Activated CD8-positive, alpha-beta memory T cell treated with anti-CD3 and anti-CD28 coated beads for 4 hours (primary cell): ENCODE measurements around the gene EML1.

Experiments
- DNase-seq, 2 donors: peaks; one replicate each; pipeline ENCODE4 v3.0.0-alpha.2; 2020; ENCODE audit warnings: low read depth in 2 of 2

The EML1 gene, protein sequence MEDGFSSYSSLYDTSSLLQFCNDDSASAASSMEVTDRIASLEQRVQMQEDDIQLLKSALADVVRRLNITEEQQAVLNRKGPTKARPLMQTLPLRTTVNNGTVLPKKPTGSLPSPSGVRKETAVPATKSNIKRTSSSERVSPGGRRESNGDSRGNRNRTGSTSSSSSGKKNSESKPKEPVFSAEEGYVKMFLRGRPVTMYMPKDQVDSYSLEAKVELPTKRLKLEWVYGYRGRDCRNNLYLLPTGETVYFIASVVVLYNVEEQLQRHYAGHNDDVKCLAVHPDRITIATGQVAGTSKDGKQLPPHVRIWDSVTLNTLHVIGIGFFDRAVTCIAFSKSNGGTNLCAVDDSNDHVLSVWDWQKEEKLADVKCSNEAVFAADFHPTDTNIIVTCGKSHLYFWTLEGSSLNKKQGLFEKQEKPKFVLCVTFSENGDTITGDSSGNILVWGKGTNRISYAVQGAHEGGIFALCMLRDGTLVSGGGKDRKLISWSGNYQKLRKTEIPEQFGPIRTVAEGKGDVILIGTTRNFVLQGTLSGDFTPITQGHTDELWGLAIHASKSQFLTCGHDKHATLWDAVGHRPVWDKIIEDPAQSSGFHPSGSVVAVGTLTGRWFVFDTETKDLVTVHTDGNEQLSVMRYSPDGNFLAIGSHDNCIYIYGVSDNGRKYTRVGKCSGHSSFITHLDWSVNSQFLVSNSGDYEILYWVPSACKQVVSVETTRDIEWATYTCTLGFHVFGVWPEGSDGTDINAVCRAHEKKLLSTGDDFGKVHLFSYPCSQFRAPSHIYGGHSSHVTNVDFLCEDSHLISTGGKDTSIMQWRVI

DNA sequence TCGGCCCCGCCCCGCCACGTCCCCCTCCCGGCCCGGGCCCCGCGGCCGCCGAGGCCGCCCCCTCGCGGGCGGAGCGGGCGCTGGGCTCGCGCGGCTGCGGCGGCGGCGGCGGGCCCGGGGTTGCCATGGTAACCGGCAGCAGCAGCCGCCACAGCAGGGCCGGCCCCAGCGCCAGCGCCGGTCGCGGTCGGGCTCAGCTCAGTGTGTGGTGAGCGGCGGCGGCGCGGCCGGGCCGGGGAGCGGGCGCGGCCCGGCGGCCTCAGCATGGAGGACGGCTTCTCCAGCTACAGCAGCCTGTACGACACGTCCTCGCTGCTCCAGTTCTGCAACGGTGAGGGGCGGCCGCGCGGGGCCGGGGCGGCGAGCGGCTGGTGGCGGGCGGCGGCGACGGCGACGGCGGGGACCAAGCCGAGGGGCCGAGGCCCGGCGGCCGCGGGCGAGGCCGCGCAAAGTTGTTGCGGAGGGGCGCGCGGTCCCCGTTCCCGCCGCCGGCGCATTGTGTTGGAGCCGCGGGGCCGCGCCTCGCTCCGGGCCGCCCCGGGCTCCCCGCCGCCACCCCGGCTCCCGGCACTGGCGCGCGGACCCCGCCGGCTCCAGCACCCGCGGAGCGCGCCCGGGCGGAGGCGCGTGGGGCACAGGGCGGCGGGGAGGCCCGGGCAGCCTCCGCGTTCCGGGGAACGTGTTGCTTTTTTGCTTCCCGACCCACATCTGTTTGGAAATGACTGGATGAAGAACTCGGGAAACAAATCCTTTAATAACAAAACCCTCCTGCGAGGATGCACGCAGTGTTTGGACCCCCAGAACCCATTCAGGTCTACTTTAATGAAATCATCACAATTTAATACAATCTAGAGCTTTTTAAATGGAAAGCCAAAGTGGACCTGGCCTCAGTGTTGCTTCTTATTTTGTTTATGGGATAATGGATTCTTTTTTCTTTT, at the start of gene EML1:
EML1 (plus strand) TSS at position 201 of the 938 bp plus-strand sequence; CDS start at position 265, 64 bp downstream.
- DNase-seq: peak; percentile 15 to 27

DNA sequence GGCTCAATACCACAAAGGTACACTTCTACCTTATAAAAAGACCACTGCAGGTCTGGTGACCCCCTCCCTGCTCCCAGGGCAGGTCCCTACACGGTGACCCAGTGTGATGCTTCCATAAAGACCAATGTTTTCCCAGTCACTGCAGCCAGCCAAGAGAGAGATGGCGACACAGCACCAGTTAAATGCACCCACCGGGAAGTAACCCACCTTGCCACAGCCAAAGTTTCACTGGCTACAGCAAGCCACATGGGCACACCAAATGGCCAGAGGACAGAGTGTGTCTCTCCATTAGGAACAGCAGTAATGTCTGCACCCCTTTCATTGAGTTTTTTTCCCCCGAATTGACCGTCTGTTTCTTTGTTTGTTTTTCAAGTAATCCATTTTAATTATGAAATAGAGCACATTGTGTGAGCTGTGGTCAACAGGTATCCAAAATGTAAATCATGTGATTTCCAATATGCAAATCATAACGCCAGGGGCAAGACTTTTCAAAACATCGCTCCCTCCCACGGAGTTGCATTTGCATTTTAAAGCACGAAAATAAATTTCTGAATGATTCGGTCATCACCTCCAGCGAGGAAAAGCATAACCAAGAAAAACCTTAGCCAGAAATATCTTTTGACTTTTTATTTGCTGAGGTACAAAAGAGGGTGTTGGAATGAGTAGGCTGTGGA, 48.9 kb upstream of the EML1 start:
- DNase-seq: no peak

DNA sequence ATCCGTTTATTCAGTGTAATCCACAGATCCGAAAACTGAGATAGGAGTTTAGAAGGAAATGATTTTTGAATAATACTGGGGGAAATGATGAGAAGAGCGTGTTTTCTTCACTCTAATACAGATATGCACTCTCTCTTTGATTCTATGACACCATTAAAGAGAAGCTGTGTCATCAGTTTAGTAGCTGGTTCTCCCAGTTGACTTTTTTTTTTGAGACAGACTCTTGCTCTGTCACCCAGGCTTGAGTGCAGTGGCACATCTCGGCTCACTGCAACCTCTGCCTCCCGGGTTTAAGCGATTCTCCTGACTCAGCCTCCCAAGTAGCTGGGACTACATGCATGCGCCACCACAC, 48.4 kb upstream of the EML1 start:
- no peak for DNase-seq

DNA sequence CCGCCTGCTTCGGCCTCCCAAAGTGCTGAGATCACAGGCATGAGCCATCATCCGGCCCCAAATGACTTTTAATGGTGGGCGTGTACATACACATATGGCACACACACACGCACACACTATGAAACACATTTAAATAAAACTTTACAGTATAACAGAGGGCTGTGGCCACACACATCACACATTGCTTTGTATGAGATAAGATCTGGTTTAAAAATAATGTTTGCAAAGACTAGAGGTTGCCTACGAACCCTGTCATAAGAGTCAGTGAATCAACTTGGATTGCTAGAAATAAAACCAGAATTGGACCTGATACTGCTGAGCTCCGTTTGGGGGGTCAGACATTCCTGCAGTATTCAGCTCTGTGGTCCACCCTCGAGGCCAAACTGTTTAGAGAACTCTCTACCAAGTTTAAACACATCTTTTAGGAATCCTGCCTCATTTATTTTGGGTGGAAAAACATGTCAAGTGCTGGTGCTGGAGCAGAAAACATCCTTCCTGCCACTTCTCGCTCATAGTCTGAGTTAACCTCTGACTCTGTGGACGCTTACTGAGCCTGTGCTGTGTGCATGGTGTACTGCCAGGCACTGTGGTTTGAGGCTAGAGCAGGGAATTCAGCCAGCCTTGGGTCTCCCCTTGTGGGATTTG, 47.8 kb upstream of the EML1 start:
- DNase-seq: no peak

DNA sequence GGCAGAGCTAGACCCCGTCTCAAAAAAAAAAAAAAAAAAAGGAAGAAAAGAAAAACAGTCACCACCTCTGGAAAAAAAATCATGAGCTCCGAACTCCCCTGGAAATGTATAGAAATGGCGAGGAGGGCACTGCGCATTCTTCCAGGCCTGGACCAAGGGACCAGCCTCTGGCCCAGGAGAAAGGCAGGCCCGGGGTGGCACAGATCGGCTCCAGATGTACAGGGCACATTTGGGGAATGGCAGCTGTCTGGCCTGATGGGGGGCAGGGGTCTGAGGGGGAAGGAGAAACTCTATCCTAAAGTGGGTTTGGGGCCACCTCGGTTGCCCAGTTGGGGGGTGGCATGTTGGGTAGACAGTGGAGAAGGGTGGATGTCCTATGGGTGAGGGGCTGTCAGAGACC, 46.0 kb upstream of the EML1 start:
- no peak for DNase-seq

DNA sequence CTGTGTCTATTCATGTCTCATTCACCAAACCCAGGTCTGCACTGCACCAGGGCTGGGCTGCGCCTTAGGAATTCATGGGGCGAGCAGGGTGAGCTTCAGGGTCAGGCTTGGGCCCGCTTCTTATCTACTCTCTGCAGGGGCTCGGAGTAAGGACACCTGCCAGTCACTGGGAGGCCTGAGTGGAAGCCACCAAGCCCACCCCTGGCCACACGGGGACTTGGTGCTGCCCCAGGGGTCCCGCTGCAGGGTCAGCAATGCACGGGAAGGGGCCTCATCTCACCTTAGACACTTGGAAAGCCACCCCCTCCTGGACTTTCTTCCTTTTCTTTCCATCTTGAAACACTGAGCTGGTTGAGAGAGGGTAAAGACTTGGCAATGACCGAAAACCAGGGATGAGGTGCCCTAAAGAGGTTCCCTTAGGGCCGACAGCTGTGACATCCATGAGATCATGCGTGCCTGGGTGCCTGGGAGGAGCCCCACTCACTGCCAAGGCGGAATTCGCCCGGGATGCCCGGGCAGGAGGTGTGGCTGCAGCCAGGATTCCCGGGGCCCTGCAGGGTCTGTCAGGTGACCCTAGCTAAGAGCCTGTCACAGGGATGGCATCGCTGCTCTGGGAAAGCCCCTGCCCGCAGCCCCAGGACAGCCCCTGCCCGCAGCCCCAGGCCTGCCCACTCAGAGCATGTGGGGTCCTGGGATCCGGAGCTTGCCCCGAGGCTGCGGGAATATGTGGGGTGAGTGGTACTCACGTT, 45.5 kb upstream of the EML1 start:
- DNase-seq: no peak

DNA sequence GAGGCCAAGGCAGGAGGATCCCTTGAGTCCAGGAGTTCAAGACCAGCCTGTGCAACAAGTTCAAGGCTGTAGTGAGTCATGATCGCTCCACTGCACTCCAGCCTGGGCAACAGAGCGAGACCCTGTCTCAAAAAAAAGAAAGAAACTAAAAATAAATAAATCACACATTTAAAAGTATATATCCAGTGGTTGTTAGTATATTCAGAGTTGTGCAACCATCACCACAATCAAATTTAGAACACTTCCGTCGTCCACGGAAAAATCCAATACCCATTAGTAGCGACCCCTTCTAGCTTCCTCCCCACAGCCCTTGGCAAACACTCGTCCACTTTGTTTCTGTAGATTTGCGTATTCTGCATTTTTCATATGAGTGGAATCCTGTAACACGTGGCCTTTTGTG, 44.7 kb upstream of the EML1 start:
- DNase-seq: no peak

DNA sequence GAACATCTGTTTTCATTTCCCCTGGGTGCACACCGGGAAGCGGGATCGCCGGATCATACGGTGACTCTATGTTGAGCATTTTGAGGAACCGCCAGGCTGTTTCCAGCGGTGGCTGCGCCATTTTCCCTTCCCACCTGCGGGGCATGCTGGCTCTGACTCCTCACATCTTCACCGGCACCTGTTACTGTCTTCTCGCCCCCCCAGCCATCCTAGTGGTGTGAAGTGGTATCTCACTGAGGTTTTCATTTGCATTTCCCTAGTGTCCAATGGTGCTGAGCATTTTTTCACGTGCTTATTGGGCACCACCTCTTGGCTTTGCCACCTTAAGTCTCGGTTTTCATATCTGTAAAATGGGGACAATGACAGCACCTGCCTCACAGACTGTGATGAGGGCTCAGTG, 44.1 kb upstream of the EML1 start:
- no peak for DNase-seq

DNA sequence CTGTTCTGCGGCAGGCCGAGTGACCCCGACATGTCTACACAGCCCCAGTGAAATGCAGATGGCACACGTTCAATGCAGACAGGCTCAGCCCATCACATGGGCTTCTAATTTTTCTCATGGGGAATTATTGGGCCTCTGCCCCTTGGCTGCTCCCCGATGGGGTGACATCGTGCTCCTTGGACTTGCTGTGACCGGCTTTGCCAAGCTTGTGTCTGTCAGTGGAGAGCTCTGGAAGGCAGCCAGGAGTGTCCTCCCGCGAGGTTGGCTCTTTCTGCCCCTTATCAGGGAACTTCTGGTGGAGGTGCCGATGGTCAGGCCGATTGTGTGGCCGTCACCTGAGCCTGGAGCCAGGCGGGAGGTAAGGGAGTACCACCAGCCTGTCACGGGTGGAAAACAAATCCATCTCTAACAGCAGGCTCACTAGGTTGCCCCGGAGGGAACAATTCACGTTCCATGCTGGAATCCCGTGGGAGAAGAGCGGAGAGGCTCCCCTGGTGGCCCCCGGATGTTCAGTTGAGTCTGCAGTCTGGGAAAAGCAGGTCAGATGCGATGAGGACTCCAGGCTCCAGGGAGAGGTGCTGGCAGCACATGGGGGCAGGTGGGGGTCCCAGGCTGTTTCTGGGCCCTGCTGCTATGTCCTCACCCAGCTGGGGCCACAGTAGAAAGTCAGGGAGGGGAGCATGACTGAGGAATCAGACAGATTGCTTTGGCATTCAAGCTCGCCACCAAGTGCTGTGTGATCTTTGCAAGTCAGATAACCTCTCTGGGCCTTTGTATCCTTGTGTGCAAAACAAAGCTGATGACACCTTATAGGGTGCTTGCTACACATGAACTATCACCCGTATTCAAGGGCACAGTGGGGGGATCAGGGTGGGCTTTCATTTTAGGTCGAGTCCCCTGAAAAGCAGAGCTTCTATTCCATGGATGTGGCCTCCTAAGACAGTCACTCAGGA, 43.2 kb upstream of the EML1 start:
- no peak for DNase-seq

DNA sequence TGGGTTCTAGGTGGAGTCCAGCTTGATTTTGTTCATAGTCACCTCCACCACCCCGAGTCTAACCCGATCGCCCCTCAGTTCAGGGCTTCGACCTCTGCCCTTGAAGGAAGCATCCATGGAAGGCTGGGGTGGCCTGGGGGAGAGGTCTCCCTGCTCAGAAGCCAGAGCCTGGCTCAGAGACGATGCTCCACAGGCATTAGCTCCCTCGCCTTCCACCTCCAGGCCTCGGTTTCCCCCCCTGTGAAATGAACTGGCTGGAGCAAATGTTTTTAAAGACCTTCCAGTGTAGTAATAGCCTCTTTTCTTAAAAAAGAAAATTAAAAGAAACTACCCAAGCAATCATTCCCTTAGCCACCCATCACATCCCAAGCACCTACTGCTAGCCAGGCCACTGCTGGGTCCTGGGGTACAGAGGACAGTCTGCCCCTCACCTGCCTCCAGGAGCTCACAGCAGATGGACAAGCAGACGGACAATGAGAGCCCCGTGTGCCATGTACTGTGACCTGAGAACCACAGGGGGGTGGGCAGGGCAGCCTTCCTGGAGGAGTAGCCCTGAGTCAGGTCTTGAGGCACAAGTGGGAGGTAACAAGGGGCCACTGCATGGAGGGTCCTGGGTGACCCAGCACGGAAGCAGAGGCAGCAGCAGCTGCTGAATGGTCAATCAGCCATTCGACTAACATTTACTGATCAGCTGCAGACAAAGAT, 42.3 kb upstream of the EML1 start:
- DNase-seq: no peak

DNA sequence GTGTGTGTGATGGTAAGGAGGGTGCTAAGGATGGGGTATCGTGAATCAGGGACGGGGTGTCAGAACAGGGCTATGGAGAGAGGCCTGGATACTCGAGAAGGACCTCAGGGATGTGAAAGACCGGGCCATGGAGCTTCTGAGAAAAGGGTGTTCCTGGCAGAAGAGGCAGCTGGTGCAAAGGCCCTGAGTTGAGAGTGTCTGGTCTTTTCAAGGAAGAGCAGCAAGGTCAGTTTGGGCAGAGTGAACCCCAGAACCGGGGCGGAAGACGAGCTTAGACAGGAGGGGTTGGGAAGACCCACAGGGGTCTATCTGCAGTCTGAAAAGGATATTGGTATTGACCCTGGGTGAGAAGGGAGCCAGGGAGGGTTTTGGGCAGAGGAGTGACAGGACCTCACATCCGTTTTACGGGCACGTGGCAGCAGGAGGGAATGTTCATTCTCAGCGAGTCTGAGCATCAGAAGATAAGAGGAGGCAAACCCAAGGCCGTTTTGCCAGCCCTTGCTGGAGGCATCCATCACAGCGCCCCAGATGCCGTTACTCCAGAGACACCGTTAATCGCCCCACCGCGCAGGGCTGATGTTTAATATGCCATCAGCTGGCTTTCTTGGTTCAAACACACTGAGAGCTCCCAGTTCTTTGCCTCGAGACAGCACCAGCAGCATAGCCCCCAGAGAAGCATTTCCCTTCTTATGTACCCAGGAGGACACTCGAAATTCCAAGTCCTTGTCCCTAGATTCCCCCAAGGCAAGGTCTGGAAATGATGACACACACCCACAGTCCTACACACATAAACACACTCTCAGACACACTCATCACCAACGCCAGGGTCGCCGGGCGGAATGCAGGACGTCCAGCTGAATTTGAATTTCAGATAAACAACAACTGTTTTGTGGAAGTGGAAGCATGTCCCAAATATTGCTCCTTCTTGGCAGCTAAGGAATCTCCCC, 41.4 kb upstream of the EML1 start:
- DNase-seq: no peak

DNA sequence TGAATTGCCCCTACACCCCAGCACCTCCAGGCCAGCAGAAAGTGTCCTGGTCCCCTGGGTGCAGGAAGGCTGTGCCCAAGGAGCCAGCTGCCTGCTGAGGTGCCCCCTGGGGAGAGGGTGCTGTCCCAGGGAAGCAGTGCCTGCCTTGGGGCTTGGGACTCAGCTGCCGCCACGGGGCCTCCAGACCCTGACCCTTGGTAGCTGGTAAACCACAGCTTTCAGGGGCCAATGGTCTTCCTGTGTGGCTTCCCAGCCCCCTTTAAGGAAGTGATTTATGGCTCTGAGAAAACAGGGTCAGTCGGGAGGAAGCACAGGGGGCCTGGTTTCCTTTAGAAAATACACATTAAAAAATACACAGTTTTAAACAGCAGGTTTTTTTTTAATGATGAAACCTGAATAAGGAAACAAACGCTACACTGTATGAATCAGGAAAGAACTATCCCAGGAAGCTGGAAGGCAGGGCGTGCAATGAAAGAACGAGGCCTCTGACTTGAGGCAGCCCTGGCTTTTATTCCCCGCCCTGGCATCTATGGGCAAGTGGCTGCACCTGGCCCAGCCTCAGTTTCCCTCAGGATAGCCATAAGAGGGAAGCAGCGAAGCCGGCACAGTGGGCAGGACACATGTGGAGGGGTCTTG, 40.6 kb upstream of the EML1 start:
- DNase-seq: no peak

DNA sequence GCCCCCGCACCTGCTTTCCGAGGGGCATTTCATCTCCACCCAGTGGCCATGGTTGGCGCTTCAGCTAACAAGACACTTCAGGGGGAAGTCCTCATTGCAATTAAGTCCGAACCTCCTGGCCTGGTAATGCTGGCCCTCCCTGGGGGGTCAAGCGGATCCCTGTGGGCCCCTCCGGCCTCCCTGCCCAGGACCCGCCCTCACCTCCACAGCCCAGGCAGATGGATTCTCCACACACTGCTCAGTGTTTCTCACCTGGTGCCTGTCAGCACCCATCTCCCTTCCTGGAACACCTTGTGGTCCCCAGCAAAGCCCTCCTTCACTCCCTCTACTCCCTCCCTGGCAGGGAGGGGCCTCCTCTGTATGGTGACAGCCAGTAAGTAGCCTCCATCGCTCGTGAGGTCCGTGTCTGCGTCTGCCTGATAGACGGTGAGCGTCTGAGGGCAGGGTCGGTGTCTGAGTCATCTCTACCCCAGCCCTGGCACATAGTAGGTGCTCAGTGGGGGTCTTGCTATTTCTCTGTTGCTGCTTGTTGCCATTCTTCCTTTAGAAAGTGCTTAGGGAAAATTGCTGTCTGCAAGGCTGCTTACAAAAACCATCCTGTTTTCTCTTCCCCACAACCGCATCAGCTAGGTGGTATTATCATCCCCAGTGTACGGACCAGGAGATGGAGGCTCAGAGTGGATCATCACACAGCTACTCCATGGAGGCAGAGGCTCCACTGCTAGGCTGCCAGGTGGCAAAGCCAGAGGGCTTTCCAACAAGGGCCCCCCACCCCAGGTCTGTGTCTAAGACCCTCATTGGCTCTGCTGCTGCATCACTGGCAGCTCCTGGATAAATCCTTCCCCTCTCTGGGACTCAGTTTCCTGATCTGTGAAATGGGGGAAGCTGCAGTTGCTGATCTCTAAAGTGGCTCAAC, 39.7 kb upstream of the EML1 start:
- no peak for DNase-seq

DNA sequence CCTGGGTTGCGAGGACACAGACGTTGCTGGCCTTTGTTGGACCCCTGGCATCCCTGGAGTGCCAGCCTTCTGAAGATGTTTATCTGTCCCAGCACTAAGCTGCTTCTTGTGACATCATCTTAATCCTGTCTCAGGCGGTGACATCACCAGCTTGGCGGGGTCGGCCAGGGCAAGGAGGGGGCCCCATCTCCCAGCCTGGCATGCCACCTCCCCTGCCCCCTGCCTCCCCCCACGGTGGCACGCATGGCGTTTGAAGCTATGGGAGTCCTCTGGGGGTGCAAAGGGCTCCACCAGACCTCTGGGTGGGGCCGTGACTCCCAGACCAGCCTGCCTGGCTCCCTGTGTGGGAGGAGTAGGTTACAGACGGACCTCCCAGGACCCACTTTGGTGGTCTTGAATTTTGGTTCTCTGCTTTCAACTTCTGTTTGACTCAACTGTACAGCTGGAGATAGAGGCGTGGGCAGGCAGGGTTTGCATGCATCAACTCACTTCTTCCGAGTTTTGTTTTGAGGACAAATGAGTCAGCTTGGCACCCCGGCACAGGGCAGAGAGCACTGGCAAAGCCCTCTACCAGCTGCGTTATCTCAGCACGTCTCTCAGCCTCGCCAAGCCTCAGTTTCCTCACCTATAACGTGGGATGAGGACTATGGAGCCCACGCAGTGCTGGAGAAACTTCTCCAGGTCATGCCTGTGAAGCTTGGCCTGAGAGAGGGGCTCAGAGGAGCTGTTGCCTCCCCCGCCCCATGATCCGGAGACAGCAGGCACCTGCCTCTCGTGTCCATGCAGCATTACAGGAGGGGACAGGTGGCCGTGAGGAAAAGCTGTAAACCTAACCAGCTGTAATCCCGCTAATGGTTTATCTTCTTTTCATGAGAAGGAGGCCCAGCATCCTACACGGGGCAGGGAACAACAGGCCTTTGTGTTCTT, 38.8 kb upstream of the EML1 start:
- DNase-seq: no peak

DNA sequence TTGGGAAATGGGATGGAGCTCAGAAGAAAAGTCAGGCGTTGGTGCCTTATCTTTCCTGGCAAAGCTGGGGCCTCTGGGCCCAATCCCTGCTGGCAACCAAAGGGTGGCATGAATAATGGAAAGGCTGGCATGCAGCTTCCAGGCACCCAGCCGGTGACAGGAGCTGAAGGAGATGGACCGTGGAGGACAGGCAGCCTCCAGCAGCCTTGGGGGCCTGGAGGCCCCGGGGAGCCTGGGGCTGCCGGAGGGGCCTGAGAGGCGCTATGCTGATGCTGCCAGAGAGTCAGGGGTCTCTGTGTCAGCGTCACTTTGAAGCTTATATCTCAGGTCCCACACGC, 38.2 kb upstream of the EML1 start:
- no peak for DNase-seq
